NCI-H2171 treated with DMSO at 0.1 percent for 48 hours (cell line): ENCODE measurements around the gene HMGB2.

Experiments used
- DNase-seq: peaks from one replicate; lab custom pipeline; 2025; lab: John Stamatoyannopoulos, UW

The HMGB2 gene

DNA sequence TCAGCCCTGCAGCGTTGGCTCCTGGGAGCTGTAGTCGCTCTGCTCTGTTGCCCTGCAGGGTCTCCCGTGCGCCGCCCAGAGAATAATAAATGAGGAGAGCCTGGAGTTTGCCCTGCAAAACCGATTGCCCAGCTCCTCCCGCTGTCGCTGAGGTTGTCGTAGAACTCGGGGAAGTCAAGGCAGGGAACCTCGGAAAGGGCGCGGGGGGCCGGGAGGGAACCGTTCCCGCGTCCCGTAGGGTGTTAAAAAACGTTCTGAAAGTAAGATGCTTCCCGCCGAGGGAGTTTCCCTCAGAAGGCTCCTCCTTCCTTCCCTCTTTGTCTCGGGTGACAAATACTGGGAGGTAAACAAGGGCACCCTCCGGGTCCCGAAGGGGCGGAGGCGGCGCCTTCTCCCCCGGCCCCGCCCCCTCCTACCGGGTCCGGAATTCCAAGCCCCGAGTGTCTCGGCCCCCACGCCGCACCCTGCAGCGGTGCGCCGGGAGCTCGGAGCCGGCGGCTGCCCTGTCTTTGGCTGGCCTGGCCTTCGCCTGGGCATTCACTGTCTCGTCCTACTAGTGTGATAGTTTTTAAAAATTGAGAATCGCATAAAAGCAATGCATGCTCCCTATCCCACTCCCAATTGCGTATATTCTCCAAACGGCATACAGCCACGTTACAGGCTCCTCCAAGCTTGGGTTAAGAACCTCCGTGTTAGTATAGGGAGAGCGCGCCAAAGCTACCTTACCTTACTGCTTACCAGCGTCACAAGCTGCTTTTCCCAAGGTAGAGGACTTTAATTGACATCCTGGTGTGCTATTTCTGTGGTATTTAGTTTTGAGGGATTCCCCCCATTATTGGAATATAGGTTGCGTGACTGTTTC lies 964 bp upstream of the HMGB2 start:
- DNase-seq, result peak; percentile 85

DNA sequence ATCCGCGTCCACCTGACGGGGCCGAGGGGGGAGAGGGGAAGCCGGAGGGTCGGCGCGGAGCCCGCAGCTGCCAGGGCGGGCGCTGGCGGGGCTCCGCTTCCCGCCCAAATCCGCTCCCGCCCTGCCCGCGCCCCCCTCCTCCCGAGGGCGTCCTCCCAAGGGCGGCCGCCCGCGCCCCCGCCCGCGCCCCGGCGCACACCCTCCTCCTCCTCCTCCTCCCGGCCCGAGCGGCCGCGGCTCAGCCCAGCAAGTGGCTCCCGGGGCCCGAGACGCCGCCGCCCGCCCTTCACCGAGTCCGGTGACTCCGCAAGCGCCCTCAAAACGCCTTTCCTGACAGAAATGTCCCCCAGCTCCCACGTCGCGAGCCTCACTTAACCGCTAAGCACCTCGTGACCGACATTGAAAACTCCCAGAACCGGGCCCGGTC lies 487 bp downstream of the HMGB2 start:
- DNase-seq, result peak; percentile 20

DNA sequence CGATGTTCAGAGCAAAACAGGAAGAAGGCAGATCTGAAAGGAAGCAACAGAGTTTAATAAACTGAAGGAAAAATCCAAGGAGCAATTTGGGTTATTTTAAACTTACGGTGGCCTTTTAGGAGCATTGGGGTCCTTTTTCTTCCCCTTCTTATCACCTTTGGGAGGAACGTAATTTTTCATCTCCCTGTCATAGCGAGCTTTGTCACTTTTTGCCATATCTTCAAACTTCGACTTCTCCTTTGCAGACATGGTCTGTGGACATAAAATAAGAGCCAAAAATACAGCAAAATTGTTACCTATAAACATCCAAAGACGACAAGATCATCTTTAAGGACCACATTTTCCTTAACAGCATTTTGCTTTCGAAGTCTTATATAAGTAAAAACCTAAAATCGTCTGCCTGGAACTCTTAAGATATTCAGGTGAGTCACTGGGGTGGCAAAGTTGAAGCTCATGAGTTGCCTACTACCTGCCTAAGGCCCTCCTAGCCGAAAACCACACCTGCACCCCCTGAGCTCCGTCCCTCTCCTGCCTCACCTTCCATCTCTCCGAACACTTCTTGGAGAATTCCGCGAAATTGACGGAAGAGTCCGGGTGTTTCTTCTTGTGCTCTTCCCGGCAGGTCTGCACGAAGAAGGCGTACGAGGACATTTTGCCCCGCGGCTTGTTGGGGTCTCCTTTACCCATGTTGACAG lies 1.0 kb downstream of the HMGB2 start:
- DNase-seq, result no peak

DNA sequence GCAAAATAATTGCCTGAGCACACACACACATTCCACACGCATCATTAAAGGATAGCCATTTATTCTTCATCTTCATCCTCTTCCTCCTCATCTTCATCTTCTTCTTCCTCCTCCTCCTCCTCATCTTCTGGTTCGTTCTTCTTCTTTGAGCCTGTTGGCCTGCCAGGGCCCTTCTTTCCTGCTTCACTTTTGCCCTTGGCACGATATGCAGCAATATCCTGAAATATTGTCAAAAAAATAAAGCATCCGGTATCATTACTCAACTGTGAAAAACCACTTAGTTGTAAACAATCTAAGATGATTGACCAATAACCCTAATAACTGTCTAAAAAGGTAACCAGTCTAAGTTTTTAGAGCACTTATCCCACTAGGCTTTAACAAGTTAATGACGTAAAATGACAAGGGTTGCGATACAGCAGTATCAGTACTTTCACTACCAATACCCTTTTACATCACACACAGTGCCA lies 2.1 kb downstream of the HMGB2 start:
- DNase-seq, result no peak

DNA sequence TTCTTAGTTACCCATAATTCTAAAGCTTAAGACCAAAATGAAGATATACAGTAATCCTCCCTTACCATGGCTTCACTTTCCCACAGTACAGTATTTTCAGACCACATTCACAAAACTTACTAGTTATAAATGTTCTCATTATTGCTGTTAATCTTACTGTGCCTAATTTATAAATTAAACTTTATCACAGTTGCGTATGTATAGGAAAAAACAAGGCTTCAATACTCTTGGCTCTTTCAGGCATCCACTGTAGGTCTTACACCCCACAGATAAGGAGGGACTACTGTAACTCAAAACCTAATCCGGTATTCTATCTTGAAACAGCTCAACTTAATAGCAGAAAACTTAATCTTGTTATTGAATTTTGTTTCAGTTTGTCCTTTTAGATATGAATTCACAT lies 3.6 kb downstream of the HMGB2 start:
- no peak for DNase-seq

DNA sequence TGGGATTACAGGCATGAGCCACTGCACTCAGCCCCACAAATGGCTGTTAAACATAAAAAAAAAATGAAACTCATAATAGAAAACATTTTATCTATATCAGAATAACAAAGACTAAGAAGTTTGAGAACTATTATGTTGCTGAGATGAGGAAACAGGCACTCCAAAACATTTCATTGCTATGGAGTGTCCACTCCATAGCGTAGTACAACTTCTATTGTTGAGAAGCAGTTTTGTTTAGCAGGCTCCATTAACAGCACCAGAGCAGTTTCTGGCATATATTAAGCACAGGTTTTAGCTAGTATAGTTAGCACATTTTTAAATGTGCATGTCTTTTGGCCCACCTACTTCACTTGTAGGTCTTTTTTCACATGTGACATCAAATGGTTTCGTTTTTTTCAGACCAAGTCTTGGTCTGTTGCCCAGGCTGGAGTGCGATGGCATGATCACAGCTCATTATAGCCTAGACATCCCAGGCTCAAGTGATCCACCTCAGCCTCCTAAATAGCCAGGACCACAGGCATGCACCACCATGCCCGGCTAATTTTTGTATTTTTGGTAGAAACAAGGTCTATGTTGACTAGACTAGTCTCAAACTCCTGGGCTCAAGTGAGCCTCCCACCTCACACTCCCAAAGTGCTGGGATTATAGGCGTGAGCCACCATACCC lies 5.8 kb downstream of the HMGB2 start:
- DNase-seq, result no peak

DNA sequence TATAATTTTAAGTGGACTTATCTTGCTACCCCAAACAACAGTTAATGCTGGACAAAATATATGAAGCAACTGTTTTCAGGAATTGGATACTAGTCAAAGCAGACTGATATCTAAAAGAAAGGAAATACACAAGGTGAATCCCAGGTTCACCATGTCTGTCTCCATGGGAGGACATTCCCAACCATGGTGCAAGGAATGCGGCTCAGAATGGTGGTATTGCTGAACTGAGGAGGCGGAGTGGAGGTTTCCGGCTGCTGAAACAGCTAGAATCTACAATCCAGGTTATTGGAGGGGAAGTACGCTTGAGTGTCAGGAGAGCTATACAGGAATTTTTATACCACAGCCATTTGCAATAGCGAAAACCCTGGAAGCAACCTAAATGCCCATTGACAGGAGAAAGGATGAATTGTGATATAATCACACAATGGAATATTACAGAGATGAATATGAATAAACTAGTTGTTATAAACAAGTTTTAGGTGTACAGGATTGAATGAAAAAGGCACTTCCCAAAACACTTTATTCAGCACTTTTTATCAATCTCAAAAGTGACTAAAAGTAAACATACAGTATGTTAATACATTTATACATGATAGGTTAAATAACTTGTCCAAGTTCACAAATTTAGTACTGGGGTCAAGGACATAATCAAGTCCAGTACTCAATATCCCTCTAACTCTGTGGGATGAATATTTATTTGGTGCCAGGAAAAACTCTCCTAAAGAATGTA lies 9.0 kb downstream of the HMGB2 start:
- no peak for DNase-seq

DNA sequence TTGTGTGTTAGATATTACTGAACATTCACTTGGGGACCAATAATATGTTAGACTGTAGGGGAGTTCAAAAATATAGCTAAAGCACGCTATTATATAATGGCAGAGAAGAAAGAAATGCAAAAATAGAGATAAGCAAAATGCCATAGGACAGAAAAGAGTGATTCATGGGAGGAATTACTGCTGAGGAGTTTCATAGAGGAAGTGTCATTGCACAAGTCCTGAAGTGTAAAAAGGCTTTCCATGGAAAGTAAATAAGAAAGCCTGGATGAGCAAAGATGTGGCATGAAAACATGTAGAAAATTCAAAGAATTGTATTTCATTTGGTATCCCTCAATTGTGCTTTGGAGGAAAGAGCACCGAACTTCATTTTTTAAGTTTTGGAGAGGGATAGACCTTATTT lies 14.5 kb downstream of the HMGB2 start:
- no peak for DNase-seq

DNA sequence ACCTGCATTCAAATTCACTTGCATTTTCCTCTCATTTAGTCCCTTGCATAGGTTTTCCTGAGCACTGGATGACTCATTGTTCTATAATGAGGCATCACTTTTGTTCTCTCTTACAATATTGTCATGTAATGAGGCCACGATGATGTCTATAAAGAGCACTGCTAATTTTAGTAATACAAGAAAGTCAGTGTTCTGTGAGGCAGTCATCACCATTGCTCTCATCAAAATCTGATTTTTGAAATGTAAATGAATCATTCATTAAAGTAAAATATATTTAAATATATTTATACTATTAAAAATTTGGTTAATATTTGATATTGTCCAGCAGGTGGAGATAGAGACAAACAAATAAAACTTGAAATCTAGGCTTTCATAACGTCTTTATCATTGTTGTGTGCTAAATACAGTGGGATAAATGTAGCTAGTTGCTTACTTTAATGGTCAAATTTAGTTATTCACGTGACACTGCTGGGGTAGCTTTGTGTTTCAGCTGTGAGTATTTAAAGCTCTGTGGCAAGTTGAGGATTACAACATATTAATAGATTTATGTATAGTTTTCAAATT lies 15.4 kb downstream of the HMGB2 start:
- DNase-seq, result peak; percentile 46

DNA sequence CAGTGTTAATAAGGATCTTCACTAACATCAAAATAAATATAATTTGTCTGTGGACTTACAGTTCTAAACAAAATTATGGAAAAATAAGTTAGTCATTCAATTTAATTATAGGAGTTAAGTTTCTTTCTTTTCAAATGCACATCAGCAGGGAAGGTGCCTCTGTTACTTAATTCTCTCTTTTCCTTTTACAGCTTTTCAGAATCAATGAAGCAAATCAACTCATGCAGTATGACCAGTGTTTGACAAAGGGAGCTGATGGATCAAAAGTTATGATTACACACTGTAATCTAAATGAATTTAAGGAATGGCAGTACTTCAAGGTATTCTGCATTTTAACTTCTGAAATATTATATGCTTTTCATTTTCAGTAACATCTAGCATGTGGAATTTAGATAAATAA lies 15.9 kb downstream of the HMGB2 start:
- DNase-seq, result no peak

DNA sequence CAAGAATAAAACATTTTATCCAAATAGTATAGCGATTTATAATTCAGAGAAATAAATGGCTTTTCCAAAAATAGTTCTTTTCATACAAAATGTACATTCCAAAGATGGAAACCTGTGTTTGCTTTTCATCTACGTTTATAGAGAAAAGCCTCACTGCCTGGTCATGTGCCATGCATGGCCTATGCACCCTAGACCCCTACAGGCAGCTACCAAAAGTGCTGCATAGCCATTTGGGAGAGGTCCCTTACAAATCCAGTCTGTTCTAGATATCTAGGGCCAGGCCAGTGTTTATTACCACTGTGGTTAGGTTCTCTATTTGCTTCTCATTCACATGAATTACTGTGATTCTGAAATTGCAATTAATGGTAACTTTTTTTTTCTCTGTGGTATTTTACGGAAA lies 17.2 kb downstream of the HMGB2 start:
- no peak for DNase-seq

DNA sequence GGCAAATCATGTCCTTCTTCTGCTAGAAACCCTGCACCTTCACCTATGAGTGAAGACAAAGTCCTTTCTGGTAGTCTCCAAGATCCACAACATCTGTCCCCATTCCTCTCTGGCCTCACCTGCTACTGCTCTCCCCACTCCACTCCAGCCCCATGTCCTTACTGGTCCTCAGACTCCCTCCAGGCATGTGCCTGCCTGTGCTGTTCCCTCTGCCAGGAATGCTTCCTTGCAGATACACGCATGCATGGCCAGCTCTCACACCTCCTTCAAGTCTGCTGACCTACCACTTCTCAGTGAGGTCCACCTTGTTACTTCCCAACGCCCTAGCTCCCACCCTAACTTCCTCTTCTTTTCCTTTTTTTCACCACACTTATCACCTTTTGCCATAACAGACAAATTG lies 18.1 kb downstream of the HMGB2 start:
- no peak for DNase-seq

DNA sequence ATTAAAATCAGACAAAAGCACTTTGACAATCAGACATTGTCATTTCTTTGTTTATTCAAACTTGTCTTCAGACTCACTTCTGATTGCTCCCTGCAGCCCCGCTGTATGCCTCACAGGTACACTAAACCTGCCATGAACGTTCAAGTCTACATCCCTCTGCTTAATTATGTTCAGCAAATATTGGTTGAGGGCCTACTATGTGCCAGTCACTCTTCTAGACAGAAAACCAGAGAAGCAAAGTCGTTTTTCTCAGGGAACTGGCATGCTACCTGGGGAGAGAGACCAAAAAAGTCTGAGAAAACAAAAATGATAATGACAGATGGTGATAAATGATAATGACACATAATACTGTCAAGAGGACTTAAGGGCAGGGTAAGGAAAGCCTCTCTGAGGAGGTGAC lies 19.4 kb downstream of the HMGB2 start:
- no peak for DNase-seq

DNA sequence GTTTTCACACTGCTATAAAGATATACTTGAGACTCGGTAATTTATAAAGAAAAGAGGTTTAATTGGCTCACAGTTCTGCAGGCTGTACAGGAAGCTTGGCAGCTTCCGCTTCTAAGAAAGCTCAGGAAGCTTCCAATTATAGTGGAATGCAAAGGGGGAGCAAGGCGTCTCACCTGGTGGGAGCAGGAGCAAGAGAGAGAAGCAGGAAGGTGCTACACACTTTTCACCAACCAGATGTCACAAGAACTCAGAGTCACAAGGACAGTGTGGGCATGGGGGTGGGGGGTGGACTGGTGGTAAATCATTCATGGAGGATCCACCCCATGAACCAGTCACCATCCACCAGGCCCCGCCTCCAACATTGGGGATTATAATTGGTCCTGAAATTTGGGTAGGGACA lies 22.8 kb downstream of the HMGB2 start:
- no peak for DNase-seq

DNA sequence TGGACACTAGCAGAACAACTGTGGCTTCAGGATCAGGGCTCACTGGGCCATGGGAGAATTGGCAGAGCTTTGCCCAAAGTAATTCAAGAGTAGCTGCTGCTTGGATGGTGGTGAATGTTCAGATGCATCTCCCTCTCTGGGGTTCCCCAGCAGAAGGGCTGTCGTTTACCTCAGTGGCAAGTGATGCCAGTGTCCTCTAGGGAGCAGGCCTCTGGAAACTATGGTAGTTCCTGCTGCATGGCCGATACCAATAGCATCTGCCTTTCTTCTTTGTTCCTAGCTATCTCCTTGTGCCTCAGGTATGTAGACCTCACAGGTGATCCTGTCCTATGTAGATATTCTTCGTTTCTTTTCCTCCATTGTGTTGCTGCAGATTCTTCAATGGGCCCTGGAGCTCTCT lies 26.4 kb downstream of the HMGB2 start:
- DNase-seq, result no peak

DNA sequence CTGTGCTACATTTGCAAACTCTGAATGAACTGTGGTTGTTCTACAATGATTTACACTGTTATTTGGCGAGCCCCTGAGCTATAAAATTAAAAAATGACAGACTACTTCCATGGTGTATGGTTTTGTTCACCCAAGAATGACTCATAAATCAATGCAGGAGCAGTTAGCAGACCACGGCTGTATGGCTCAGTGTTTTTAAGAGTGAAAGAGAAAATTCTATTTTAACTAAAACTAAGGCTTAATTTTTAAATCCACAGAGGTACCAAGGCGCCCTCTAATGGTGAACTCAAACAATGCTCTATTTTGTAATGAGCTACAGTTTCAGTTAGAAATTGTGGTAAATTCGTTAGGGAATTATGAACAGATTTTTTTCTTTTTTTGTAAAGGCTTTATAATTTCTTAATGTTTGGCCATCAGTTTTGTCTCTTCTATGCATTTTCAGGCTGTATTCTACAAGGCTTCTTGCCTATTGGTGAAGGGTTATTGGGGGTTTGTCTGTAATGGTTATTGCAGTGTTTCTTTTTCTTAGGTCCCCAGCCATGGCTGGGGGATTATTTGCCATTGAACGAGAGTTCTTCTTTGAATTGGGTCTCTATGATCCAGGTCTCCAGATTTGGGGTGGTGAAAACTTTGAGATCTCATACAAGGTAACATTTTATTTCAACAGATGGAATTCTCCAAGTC lies 32.5 kb downstream of the HMGB2 start:
- no peak for DNase-seq

DNA sequence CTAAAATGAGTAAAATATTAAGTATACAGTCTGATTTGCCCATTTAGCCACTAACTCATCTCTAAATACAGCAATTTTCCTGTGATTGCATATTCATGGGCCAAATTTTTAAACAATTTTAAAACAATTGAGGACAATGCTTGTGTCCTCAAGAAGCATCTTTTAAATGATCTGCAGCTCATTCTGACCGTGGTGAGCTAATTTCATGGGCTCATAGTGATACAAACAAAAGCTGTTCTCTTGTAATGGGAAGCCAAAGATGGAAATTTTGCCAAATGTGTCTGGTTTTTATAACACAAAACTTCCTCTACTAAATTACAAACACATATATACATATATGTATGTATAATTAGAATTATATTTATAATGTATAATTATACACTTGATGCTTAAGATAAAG lies 39.7 kb downstream of the HMGB2 start:
- DNase-seq, result no peak

DNA sequence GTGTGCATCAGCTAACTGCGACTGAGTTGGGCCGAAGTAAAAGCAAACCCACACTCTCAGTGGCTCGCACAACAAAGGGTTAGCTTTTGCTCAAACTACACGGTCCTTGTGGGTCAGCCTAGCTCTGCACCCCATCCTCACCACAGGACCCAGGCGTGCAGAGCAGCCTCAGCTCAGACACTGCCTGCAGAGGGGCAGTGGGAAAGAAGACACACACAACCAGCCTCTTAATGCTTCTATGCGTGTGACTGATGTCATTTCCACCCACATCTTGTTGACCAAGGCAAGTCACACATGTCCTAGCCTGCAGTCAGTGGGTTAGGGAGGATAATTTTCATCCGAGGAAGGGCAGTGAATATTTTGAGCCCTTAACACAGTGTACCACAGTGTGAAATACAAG lies 40.5 kb downstream of the HMGB2 start:
- no peak for DNase-seq

DNA sequence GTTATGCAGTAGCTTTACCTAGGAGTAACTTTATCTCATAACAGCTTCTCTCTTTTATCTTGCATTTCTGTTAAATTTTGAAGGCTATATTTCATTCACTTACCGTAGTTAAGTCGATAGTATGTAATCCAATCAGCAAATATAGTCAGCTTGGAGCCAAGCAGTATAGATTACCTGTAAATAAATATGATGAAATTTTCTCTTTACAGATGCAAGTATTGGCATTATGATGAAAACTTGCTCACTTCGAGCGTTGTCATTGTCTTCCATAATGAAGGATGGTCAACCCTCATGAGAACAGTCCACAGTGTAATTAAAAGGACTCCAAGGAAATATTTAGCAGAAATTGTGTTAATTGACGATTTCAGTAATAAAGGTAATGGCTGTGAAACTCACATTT lies 42.3 kb downstream of the HMGB2 start:
- DNase-seq, result no peak

DNA sequence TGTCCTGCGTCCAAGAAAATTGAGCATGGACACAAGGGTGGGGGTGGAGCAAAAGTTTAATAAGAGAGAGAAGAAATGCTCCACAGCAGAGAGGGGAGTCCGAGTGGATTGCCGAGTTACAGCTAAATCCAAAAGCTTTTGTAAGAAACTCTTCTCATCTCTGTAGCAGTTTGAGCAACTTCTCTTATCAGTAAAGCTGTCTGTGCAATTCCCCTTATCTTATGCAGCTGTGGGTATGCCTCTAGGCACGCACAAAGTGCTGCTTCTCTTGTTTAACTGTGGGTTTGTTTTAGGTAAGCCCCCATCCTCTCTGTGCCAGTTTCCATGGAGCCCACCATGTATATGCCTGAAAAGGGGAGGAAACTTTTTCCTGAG lies 44.8 kb downstream of the HMGB2 start:
- no peak for DNase-seq

DNA sequence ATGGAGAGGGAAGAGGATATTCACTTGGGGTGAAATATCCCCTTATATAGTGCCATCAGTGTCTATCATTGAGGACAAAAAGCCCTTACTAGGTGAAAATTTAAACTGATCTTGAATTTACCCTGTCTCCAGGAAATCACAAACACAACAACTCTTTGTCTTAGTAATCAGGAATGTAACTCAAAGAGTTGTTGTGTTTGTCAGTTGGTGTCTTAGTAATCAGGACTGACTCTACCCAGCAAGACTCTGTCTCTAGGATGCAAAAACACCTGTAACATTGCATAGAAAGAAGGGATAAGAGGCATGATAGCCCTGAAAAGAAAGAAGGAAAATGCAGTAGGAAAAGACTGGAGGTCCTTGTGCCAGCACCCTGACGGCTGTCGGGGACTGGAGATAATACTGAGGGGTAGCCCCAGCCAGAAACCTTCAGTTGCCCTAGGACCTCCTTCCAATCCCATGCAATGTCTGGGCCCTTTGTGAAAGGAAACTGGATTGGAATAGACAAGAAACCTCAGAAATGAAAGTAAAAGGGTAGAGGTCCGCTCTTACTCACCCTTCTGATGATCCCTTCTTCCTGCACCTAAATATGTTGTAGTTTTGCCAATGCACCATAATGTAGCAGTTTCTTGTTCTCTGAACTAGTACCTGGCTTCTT lies 45.3 kb downstream of the HMGB2 start:
- DNase-seq, result no peak
